HG02852 (cell line): Measurements from ENCODE around the gene ATXN1.
"Not testable (repeated sequence)": the region's sequence is repeated elsewhere in the genome, so short reads cannot be mapped to it uniquely, and the experiment has no call there.

Experiments
- ATAC-seq: cut with Tn5 transposase; IDR thresholded peaks from one replicate; pipeline ENCODE4 v1.9.1; 2021; ENCODE audit warnings: mild to moderate bottlenecking, moderate library complexity; ENCODE audit not compliant: unreplicated experiment

The ATXN1 gene

DNA sequence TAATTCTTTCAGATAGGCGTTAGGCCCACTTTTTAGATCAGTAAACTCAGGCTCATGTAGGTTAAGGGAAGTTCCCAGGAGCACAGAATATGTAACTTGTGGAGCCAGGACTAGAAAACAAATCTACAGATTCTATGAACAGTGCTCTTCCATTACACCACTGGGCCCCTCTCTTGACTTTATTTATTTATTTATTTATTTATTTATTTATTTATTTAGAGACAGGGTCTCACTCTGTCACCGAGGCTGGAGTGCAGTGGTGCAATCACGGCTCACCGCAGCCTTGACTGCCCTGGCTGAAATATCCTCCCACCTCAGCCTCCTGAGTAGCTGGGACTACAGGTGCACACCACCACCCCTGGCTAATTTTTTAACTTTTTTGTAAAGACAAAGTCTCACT, 382.9 kb downstream of the ATXN1 start:
- ATAC-seq = not testable (repeated sequence)

GRCh38 chr6:16377470-16377869, 383.8 kb downstream of the ATXN1 start:
- no peak for ATAC-seq

DNA sequence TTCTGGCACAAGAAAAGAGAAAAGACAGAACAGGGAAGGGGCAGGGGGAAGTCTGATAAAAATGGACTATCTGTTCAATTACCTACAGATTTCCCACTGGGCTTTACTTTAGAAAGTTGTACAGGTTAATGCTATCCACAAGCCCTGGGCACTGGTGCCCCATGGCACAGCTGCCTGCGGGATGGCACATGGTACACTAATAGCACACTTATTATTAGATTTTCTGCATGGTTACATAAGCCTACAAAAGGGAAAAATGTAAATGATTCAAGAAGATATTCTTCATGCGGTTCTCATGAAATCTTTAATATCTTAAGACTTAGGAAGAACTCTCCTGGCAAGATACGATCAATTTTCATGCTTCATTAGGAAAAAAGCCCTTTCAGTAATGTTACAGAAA, 385.4 kb downstream of the ATXN1 start:
- no peak for ATAC-seq

GRCh38 chr6:16375206-16375605, 386.1 kb downstream of the ATXN1 start:
- no peak for ATAC-seq

DNA sequence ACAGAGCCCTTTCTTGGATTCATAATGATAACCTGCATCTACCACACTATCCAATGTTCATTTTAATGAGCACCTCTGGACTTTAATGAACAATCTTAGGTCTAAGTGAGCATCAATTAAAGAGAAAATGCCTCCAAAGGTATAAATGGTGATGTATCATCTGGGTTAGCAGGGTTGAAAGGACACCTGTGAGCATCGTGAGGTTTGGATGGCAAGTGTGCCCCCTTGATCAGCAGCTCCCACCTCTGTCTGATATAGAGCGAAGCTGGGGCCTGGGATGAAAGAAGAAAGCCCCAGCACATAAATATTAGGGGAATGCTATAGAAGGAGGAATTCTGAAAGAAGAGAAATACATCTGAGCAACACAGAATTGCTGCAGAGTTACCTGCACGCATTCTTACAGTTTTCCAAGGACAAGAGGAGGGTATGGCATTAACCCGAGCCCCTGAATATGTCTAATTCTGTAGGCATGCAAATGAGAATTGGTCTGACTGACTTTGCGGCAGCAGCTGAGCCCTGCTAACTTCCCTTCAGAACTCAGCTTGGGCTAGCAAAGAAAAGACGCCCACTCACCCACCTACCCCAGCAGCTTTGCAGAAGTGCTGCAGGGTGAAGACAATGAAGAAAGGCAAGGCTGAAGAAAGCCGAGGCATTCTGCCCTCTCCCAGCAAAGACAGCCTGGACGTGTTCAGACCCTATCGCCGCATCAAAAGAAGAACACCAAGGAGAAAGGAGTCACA, 386.6 kb downstream of the ATXN1 start:
- ATAC-seq = peak; percentile 92

DNA sequence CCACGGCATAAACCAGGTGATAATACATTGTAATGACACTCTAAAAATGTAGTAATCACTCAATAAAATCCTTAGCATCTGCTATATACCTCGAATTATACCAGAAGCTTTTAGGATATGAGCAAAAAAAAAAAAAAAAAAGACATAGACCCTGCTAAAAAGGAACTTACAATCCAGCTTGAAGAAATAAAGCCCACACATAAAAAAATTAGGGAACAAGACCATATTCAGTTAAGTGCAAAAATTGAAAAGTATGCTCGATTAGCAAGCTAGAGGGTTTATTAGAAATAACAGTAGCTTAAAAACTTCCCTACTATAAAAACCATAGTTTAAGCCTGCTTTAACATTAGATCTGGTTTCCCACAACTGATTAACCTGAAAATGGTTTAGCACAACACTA, 387.2 kb downstream of the ATXN1 start:
- no peak for ATAC-seq

GRCh38 chr6:16372029-16372776, 389.1 kb downstream of the ATXN1 start:
- no peak for ATAC-seq

GRCh38 chr6:16371401-16371800, 389.9 kb downstream of the ATXN1 start:
- ATAC-seq = no peak

GRCh38 chr6:16370943-16371342, 390.3 kb downstream of the ATXN1 start:
- ATAC-seq = no peak

GRCh38 chr6:16369989-16370388, 391.3 kb downstream of the ATXN1 start:
- no peak for ATAC-seq

- no peak for ATAC-seq
Measured at GRCh38 chr6:16369140-16369745, 392.0 kb downstream of the ATXN1 start.

GRCh38 chr6:16367571-16367970, 393.7 kb downstream of the ATXN1 start:
- no peak for ATAC-seq

DNA sequence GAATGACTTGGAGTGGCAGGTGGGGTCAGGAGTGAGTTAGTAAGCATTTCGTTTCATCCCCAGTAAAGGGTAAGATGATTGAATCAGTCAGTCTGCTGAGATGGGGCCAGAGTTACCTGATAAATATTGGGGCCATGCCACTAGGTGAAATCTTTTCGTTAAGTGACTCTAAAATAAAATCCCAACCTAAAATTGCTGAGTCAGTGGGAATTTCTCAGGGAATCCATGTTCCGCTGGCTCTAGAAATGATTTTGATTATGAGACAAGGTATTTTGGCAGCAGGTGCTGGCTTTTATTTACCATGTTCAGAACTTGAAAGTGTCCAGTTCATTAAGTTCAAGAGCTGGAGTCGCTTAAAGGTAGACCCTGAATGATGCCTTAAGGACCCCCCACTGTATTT, 397.5 kb downstream of the ATXN1 start:
- no peak for ATAC-seq

GRCh38 chr6:16362819-16363589, 398.3 kb downstream of the ATXN1 start:
- no peak for ATAC-seq

- no peak for ATAC-seq
Measured at GRCh38 chr6:16362296-16362695, 399.0 kb downstream of the ATXN1 start.

GRCh38 chr6:16361861-16362260, 399.4 kb downstream of the ATXN1 start:
- no peak for ATAC-seq

GRCh38 chr6:16361121-16361520, 400.1 kb downstream of the ATXN1 start:
- no peak for ATAC-seq

DNA sequence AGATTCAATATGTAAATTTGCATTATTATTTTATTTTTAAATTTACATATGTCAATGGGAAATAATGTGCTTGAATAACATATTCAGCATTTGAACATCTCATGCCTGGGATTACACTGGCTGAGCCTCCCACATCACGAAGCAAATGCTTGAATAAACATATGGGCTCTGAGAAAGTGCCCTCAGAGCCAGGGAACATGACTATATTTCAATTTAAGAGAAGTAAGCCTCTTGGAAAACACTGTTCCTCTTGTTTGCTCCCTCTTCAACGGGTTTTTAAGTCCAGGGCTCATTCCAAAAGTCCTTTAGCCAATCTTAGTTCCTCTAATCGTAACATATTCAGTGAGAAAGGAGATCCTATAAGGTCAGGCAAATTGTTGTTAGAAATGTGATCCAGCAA, 400.9 kb downstream of the ATXN1 start:
- ATAC-seq = no peak

DNA sequence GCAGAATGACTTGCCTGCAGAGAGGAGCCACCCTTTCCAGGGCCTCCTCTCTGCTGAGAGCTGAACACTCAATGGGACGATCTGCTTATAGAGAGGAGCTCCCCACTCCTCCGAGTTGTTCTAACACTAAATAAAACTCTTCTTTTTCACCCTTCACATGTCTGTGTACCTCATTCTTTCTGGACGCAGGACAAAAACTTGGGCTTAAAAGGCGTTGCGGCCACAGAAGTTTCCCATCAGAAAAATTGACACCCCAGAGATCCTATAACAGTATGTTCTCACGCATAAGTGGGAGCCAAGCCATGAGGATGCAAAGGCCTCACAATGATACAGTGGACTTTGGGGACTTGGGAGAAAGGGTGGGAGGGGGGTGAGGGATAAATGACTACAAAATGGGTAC, 401.7 kb downstream of the ATXN1 start:
- no peak for ATAC-seq

GRCh38 chr6:16358531-16359138, 402.6 kb downstream of the ATXN1 start:
- ATAC-seq = no peak
